ENCODE results near the gene THYN1.

Gene THYN1

DNA sequence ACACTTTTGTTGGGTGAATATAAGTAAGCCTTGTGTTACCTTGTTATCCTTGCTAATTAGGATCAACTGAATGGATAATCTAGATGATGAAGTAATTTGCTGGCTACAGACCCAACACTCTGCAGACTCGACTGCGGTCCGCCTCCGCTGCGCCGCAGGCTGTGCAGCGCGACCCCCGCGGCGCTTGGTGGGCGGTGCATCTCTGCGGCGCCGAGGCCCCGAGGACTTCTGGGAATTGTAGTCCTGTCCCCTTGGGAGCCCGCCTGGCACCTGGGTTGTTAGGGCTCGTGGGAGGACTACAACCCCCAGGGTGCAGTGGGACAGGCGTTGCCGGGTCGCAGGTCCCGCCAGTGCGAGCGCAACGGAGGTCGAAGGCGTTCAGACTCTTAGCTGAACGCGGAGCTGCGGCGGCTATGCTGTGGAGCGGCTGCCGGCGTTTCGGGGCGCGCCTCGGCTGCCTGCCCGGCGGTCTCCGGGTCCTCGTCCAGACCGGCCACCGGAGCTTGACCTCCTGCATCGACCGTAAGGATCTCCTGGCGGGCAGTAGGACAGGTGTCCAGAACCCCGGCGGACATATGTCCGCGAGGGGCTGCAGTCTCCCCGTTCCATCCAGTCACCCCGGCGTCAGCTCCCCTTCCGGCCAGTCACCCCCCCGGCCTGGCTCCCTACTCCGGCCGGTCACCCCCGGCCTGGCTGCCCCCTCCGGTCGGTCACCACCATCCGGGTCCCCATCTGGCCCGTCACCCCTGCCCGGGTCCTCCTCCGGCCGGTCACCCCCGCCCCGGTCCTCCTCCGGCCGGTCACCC is at the start of gene THYN1, which contains the start of gene ACAD8:
THYN1 (minus strand) TSS at position 165 of the 806 bp plus-strand sequence. CDS start 470 bp downstream, outside the sequence.
ACAD8 (plus strand) TSS at position 381 of the 806 bp plus-strand sequence; CDS start at position 414, 33 bp downstream.
- H3K27ac ChIP-seq = peak within 1 kb of the TSS; percentile 68
- no peak for TF ChIP-seq ZFX (IDR thresholded peaks at IDR 0.05; ENCODE audit: borderline replicate concordance)
- TF ChIP-seq, protein P1, sequence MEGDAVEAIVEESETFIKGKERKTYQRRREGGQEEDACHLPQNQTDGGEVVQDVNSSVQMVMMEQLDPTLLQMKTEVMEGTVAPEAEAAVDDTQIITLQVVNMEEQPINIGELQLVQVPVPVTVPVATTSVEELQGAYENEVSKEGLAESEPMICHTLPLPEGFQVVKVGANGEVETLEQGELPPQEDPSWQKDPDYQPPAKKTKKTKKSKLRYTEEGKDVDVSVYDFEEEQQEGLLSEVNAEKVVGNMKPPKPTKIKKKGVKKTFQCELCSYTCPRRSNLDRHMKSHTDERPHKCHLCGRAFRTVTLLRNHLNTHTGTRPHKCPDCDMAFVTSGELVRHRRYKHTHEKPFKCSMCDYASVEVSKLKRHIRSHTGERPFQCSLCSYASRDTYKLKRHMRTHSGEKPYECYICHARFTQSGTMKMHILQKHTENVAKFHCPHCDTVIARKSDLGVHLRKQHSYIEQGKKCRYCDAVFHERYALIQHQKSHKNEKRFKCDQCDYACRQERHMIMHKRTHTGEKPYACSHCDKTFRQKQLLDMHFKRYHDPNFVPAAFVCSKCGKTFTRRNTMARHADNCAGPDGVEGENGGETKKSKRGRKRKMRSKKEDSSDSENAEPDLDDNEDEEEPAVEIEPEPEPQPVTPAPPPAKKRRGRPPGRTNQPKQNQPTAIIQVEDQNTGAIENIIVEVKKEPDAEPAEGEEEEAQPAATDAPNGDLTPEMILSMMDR (IDR thresholded peaks at IDR 0.05) = no peak

DNA sequence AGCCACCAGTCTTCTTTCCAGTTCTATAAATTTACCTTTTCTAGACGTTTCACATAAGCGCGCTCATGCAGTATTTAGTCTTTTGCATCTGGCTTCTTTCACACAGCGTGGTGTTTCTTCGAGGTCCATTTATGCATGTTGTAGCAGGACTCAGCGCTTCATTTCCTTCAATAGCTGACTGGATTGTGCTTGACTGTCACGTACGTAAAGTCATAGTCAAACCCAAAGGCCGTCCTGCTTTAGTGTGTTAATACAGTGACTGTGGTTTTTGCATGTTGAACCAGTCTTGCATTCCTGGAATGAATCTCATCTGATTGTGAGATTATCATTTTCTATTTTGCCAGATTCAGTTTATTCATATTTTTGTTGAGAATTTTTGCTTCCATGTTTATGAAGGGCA is 41.5 kb upstream of the THYN1 start:
- no peak for TF ChIP-seq ZFX (IDR thresholded peaks at IDR 0.05; ENCODE audit: borderline replicate concordance)
- TF ChIP-seq, protein P1 (IDR thresholded peaks at IDR 0.05) = no peak
- H3K27ac ChIP-seq = no peak overlapping the region

DNA sequence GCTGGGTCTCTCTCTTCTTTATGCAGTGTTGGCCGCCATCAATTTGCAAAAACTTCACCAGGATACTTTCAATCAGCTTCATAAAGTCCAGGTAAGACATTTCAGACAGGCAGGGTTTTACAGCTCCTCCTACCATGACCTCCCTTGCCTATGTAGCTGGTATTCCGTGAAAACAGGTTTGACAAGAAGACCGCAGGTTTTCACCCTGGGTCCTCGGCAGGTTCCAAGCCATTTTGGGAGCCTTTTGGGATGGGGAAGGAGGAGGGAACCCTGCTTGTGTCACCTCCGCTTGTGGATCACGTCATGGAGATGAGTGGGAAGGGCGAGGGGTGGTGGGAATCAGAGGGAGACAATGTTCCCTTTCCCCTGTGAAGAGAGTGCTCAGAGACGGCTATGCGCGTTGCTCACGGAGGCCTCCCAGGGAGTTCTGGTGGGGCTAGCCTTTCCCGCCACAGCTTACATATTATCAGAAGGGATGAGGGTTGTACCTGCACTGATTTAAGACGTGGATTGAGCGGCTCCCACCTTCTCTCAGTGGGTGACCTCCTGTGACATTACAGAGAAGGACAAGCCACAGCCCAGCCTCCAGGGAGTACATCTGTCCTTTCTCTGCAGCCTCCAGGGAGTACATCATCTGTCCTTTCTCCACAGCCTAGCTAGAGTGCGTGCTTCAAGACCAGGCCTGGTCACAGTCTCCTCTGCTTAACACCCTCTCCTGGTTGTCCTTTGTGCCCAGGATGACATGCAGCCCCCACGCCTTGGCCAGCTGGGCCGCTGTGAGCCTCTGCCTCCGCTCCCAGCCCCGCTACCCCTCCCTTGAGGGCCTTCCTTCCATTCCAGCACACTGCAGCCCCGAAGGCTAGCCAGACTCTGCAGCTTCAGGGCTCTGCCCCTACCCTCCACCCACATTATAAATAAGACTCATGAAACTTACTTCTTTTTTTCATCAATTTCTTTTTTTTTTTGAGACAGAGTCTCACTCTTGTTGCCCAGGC is 40.3 kb upstream of the THYN1 start:
- TF ChIP-seq, protein P1 (IDR thresholded peaks at IDR 0.05) = no peak
- no peak for TF ChIP-seq ZFX (IDR thresholded peaks at IDR 0.05; ENCODE audit: borderline replicate concordance)
- no peak overlapping the region for H3K27ac ChIP-seq

DNA sequence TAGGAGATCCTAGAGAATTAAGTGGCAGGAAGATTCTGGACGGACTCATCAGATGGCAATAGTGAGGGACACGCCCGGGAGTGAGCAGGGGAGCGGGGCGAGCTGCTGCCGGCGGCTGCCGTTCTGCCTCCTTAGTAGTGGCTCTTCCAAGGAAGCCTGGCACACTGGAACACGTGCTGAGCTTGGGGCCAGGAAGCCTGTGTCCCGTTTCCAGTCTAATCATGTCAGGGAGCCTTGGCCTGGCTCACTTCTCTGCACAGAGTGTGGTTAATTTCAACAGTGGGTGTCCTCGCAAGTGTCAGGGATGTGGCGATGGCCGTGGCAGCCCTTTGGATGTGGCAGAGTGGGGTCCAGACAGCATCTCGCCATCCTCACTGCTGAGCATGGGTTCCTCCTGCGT is 39.5 kb upstream of the THYN1 start:
- no peak overlapping the region for H3K27ac ChIP-seq
- TF ChIP-seq, protein P1 (IDR thresholded peaks at IDR 0.05) = no peak
- TF ChIP-seq ZFX (IDR thresholded peaks at IDR 0.05; ENCODE audit: borderline replicate concordance) = no peak

DNA sequence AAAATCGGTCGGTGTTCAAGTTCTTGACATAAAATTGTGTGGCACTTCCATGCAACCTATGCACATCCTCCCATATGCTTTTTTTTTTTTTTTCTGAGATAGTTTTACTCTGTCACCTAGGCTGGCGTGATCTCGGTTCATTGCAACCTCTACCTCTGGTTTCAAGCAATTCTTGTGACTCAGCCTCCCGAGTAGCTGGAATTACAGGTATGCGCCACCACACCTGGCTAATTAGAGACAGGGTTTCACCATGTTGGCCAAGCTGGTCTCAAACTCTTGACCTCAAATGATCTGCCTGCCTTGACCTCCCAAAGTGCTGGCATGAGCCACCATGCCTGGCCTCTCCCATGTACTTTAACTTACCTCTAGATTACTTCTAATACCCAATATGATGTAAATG is 38.0 kb upstream of the THYN1 start:
- TF ChIP-seq, protein P1 (IDR thresholded peaks at IDR 0.05) = no peak
- TF ChIP-seq ZFX (IDR thresholded peaks at IDR 0.05; ENCODE audit: borderline replicate concordance) = no peak
- no peak overlapping the region for H3K27ac ChIP-seq

DNA sequence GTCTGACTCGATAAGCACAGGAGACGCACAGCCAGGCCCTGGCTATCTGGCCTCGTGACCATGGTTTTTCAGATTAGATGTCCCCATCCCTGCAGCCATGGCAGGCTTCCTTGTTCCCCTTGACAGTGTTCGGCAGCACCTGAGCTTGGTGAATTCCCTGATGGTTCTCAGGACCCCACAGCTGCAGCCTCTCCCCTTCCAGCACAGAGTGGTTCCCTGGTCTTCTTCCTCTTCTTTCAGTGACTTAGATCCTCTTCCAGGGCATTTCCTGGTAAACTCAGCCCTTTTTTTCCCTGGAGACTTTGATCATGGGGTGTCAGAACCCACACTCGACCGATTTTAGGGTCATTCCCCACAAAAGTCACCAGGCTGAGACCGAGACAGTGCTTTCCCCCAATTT is 37.5 kb upstream of the THYN1 start:
- no peak for TF ChIP-seq ZFX (IDR thresholded peaks at IDR 0.05; ENCODE audit: borderline replicate concordance)
- TF ChIP-seq, protein P1 (IDR thresholded peaks at IDR 0.05) = no peak
- no peak overlapping the region for H3K27ac ChIP-seq

Measured in 22Rv1 (cell line).